ENCODE measurements around the gene ME1.
A peak's percentile ranks its signal among the peaks of the same experiment; 100 is the strongest.
"Not testable (repeated sequence)": the region's sequence is repeated elsewhere in the genome, so short reads cannot be mapped to it uniquely, and the experiment has no call there.

The ME1 gene

GRCh38 chr6:83369692-83370091, 61.2 kb downstream of the ME1 start:
- in situ Hi-C loops (cut with HindIII; ENCODE audit: low sequenced_read_pairs), result no loop called here
- no peak for TF ChIP-seq CTCF (IDR thresholded peaks at IDR 0.05; ENCODE audit: low read depth, low read length, missing control alignments)
- no peak for DNase-seq (ENCODE audit: low read depth)

GRCh38 chr6:83368577-83368976, 62.3 kb downstream of the ME1 start:
- no peak for DNase-seq (ENCODE audit: low read depth)
- no peak overlapping the region for H3K4me3 ChIP-seq (ENCODE audit: low read depth, low read length)
- in situ Hi-C loops (cut with HindIII; ENCODE audit: low sequenced_read_pairs), result no loop called here
- TF ChIP-seq CTCF (IDR thresholded peaks at IDR 0.05; ENCODE audit: low read depth, low read length, missing control alignments), result no peak

More at GRCh38 chr6:83369692-83370091, 61.2 kb downstream of the ME1 start:
- no peak overlapping the region for H3K4me3 ChIP-seq (ENCODE audit: low read depth, low read length)

GRCh38 chr6:83367104-83367503, 63.7 kb downstream of the ME1 start:
- DNase-seq (ENCODE audit: low read depth), result no peak
- in situ Hi-C loops (cut with HindIII; ENCODE audit: low sequenced_read_pairs), result no loop called here
- TF ChIP-seq CTCF (IDR thresholded peaks at IDR 0.05; ENCODE audit: low read depth, low read length, missing control alignments), result no peak
- no peak overlapping the region for H3K4me3 ChIP-seq (ENCODE audit: low read depth, low read length)

GRCh38 chr6:83365931-83366330, 64.9 kb downstream of the ME1 start:
- in situ Hi-C loops (cut with HindIII; ENCODE audit: low sequenced_read_pairs), result no loop called here
- no peak overlapping the region for H3K4me3 ChIP-seq (ENCODE audit: low read depth, low read length)
- peak; percentile 69 for DNase-seq (ENCODE audit: low read depth)
- TF ChIP-seq CTCF (IDR thresholded peaks at IDR 0.05; ENCODE audit: low read depth, low read length, missing control alignments), result no peak

GRCh38 chr6:83362349-83362748, 68.5 kb downstream of the ME1 start:
- in situ Hi-C loops (cut with HindIII; ENCODE audit: low sequenced_read_pairs); DNase-seq (ENCODE audit: low read depth); H3K4me3 ChIP-seq (ENCODE audit: low read depth, low read length): not testable (repeated sequence)

GRCh38 chr6:83359638-83360037, 71.2 kb downstream of the ME1 start:
- no peak for DNase-seq (ENCODE audit: low read depth)
- no peak overlapping the region for H3K4me3 ChIP-seq (ENCODE audit: low read depth, low read length)
- in situ Hi-C loops (cut with HindIII; ENCODE audit: low sequenced_read_pairs), result no loop called here
- TF ChIP-seq CTCF (IDR thresholded peaks at IDR 0.05; ENCODE audit: low read depth, low read length, missing control alignments), result no peak

- in situ Hi-C loops (cut with HindIII; ENCODE audit: low sequenced_read_pairs), result no loop called here
Measured at GRCh38 chr6:83354747-83355146, 76.1 kb downstream of the ME1 start.

More at GRCh38 chr6:83354747-83355146, 76.1 kb downstream of the ME1 start:
- H3K4me3 ChIP-seq (ENCODE audit: low read depth, low read length), result no peak overlapping the region
- no peak for TF ChIP-seq CTCF (IDR thresholded peaks at IDR 0.05; ENCODE audit: low read depth, low read length, missing control alignments)
- DNase-seq (ENCODE audit: low read depth), result no peak
